ENCODE data around the gene ADAMTS2.

- TF ChIP-seq EZH2 (IDR thresholded peaks at IDR 0.05) (no peak), POLR2AphosphoS5 (IDR thresholded peaks at IDR 0.05; ENCODE audit: borderline replicate concordance, low read depth, low read length) (no peak), FOXP2 (optimal IDR thresholded peaks at IDR 0.05; ENCODE audit: control extremely low read depth, extremely low read length, insufficient read depth) (no peak)
Observed at GRCh38 chr5:179123491-179124272, 221.6 kb downstream of the ADAMTS2 start.
